ENCODE data around the gene PSME1.
A peak's percentile ranks its signal among the peaks of the same experiment; 100 is the strongest.

PSME1 gene

GRCh38 chr14:24115422-24116127 lies 20.4 kb upstream of the PSME1 start:
- no peak for TF ChIP-seq CTCF (IDR thresholded peaks at IDR 0.05; ENCODE audit: low read depth, low read length)
- H3K4me3 ChIP-seq (ENCODE audit: low read depth, low read length) = peak overlapping the region; percentile 72

- H3K4me3 ChIP-seq (ENCODE audit: low read depth, low read length) = no peak overlapping the region
- TF ChIP-seq CTCF (IDR thresholded peaks at IDR 0.05; ENCODE audit: low read depth, low read length) = no peak
Observed at GRCh38 chr14:24116128-24116814, 19.7 kb upstream of the PSME1 start.

GRCh38 chr14:24117179-24117578 lies 18.8 kb upstream of the PSME1 start:
- TF ChIP-seq CTCF (IDR thresholded peaks at IDR 0.05; ENCODE audit: low read depth, low read length) = no peak
- no peak overlapping the region for H3K4me3 ChIP-seq (ENCODE audit: low read depth, low read length)

GRCh38 chr14:24119691-24120090 lies 16.3 kb upstream of the PSME1 start:
- no peak for TF ChIP-seq CTCF (IDR thresholded peaks at IDR 0.05; ENCODE audit: low read depth, low read length)
- no peak overlapping the region for H3K4me3 ChIP-seq (ENCODE audit: low read depth, low read length)

GRCh38 chr14:24121210-24121609 lies 14.8 kb upstream of the PSME1 start:
- no peak overlapping the region for H3K4me3 ChIP-seq (ENCODE audit: low read depth, low read length)
- TF ChIP-seq CTCF (IDR thresholded peaks at IDR 0.05; ENCODE audit: low read depth, low read length) = no peak

GRCh38 chr14:24122416-24122815 lies 13.6 kb upstream of the PSME1 start:
- no peak overlapping the region for H3K4me3 ChIP-seq (ENCODE audit: low read depth, low read length)
- no peak for TF ChIP-seq CTCF (IDR thresholded peaks at IDR 0.05; ENCODE audit: low read depth, low read length)

- H3K4me3 ChIP-seq (ENCODE audit: low read depth, low read length) = no peak overlapping the region
Observed at GRCh38 chr14:24122898-24123297, 13.1 kb upstream of the PSME1 start.

More at GRCh38 chr14:24122898-24123297, 13.1 kb upstream of the PSME1 start:
- no peak for TF ChIP-seq CTCF (IDR thresholded peaks at IDR 0.05; ENCODE audit: low read depth, low read length)

Data from WI38 (cell line).